Measurements from ENCODE around the gene CDK13. TPM values are rescaled to one million over a fixed set of nuclear protein-coding genes. Genes with fewer than 3 reads are reported as not detected.
A peak's percentile ranks its signal among the peaks of the same experiment; 100 is the strongest.
"Not testable (repeated sequence)": the region's sequence is repeated elsewhere in the genome, so short reads cannot be mapped to it uniquely, and the experiment has no call there.

CDK13 gene
- 10 to 100 TPM; 53.9 to 93.6 (median 60.3) TPM for total RNA-seq

DNA sequence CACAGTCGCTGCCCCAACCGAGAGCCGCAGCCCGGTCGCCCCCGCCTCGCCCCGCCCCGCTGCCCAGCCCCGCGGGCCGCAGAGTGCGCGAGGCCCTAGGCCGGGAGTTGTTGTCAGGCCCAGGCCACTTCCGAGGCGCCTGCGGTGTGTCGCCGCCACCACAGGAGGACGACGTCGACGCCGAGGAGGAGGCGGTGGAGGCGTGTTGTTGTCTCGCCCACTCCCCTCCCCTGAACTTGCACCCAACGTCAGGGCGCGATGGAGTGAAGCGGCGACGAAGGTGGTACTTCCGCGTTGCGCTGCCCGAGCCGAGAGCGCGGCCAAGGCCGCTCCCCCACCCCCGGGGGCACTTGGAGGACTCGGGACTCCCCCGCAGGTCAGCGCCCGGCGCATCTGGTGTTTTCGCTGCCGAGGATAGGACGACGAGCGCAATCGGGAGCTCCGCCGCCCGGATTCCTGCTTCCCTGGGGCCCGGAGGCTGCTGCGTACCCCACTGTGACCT, at the start of gene CDK13:
Gene CDK13, plus strand, starts transcription at position 286 of the 502 bp plus-strand sequence. CDS start 386 bp downstream, outside the sequence.
- DNase-seq (ENCODE audit: low spot score) (peak; percentile 31), ATAC-seq (ENCODE audit: low FRiP score) (peak; percentile 67)
- TF ChIP-seq CTCF (IDR thresholded peaks at IDR 0.05) = no peak

GRCh38 chr7:39904077-39904486, 46.0 kb upstream of the CDK13 start:
- no peak for TF ChIP-seq CTCF (IDR thresholded peaks at IDR 0.05)
- ATAC-seq (ENCODE audit: low FRiP score) = no peak
- no peak for DNase-seq (ENCODE audit: low spot score)

- DNase-seq (ENCODE audit: low spot score) (no peak), ATAC-seq (ENCODE audit: low FRiP score) (no peak)
- TF ChIP-seq CTCF (IDR thresholded peaks at IDR 0.05) = no peak
Observed at GRCh38 chr7:39908141-39908540, 41.9 kb upstream of the CDK13 start.

DNA sequence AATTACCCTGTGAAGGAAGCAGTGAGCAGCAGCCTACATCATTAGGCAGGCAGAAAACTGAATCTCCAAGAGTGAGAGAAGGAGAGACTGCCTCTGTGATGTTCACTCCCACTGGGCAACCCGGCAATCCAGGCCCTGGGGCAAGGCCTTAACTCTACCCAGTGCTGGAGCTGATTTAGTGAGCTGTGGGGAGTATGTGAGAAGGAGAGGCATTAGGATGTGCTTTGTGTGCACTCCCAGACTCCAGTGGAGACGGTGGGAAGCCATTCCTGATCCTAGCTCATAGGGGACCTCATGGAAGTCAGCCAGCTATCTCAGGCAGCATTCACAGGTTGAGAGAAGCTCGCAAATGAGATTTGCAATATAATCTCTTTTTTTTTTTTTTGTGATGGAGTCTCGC, 41.1 kb upstream of the CDK13 start:
- DNase-seq (ENCODE audit: low spot score) = no peak
- ATAC-seq (ENCODE audit: low FRiP score) = no peak
- TF ChIP-seq CTCF (IDR thresholded peaks at IDR 0.05) = no peak

GRCh38 chr7:39909526-39909925, 40.5 kb upstream of the CDK13 start:
- no peak for DNase-seq (ENCODE audit: low spot score)
- no peak for ATAC-seq (ENCODE audit: low FRiP score)
- no peak for TF ChIP-seq CTCF (IDR thresholded peaks at IDR 0.05)

DNA sequence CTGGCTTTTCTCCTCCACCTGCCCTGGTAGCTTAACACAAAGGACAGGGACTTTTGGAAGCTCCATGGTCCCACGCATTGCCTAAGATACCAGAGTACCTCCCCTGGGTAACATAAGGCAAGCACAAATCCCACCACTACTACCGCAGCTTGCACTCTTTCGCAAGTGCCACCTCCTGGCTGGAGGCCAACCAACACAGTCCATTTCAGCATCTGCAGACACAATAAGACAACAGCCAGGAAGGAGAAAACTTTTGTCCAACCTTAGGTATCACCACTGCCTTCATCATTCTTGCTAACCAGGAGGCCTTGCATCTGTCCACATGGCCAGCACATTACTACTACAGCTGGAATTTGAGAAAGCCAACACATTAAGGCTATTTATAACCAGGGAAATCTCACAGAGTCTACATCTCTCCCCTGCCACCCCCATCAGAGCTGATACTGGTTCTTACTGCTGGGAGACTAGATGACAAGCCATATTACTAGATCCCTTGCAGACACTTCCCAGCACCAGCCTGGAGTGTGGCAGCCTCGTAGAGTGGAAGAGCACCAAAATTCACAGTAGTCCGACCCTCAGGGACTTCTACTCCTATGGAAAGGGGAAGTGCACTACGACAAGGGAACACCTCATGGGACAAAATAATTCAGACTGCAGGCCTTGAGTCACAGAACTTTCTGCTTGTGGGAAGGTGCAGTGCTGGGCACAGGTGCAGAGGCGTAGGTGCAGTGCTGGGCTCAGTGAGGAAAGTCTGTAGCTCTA, 39.8 kb upstream of the CDK13 start:
- DNase-seq (ENCODE audit: low spot score) = no peak
- ATAC-seq (ENCODE audit: low FRiP score) = no peak
- TF ChIP-seq CTCF (IDR thresholded peaks at IDR 0.05) = no peak

GRCh38 chr7:39911167-39911566, 38.9 kb upstream of the CDK13 start:
- ATAC-seq (ENCODE audit: low FRiP score) (no peak), DNase-seq (ENCODE audit: low spot score) (no peak)
- no peak for TF ChIP-seq CTCF (IDR thresholded peaks at IDR 0.05)

DNA sequence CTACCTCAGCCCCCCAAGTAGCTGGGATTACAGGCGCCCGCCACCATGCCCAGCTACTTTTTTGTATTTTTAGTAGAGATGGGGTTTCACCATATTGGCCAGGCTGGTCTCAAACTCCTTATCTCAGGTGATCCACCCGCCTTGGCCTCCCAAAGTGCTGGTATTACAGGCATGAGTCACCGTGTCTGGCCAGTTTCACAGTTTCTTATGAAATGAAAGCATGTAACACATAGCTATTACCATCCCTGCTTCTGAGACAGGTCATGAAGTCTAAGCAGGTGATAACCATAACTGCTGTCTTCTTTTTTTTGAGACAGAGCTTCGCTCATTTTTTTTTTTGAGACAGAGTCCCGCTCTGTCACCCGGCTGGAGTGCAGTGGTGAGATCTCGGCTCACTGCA, 34.2 kb upstream of the CDK13 start:
- DNase-seq (ENCODE audit: low spot score); ATAC-seq (ENCODE audit: low FRiP score): not testable (repeated sequence)

Data from omental fat pad (tissue), 4 donors.